Measurements from ENCODE around the gene MALT1.

Gene MALT1

GRCh38 chr18:58692422-58693185 is 21.3 kb downstream of the MALT1 start:
- H3K27ac ChIP-seq: no peak overlapping the region
- TF ChIP-seq CTCF (conservative IDR thresholded peaks at IDR 0.05) (no peak), ZFX (IDR thresholded peaks at IDR 0.05) (no peak)

GRCh38 chr18:58694221-58694620 is 23.0 kb downstream of the MALT1 start:
- TF ChIP-seq CTCF (conservative IDR thresholded peaks at IDR 0.05): no peak
- TF ChIP-seq ZFX (IDR thresholded peaks at IDR 0.05): no peak
- no peak overlapping the region for H3K27ac ChIP-seq

GRCh38 chr18:58694720-58695468 is 23.6 kb downstream of the MALT1 start:
- TF ChIP-seq CTCF (conservative IDR thresholded peaks at IDR 0.05): no peak
- no peak for TF ChIP-seq ZFX (IDR thresholded peaks at IDR 0.05)
- no peak overlapping the region for H3K27ac ChIP-seq

- TF ChIP-seq CTCF (conservative IDR thresholded peaks at IDR 0.05) (no peak), ZFX (IDR thresholded peaks at IDR 0.05) (no peak)
- no peak overlapping the region for H3K27ac ChIP-seq
These were observed 24.5 kb downstream of the MALT1 start for GRCh38 chr18:58695772-58696171.

GRCh38 chr18:58697146-58697545 is 25.9 kb downstream of the MALT1 start:
- H3K27ac ChIP-seq: no peak overlapping the region
- no peak for TF ChIP-seq CTCF (conservative IDR thresholded peaks at IDR 0.05)
- no peak for TF ChIP-seq ZFX (IDR thresholded peaks at IDR 0.05)

GRCh38 chr18:58698701-58699193 is 27.5 kb downstream of the MALT1 start:
- TF ChIP-seq ZFX (IDR thresholded peaks at IDR 0.05) (no peak), CTCF (conservative IDR thresholded peaks at IDR 0.05) (no peak)
- no peak overlapping the region for H3K27ac ChIP-seq

- TF ChIP-seq CTCF (conservative IDR thresholded peaks at IDR 0.05) (no peak), ZFX (IDR thresholded peaks at IDR 0.05) (no peak)
- no peak overlapping the region for H3K27ac ChIP-seq
These were observed 28.3 kb downstream of the MALT1 start for GRCh38 chr18:58699551-58699950.

Measured in C4-2B (cell line).